Measurements from ENCODE around the gene KRT83. TPM values are rescaled to one million over a fixed set of nuclear protein-coding genes. Genes with fewer than 3 reads are reported as not detected.

The KRT83 gene
- total and polyA plus RNA-seq, 2 donors (not counting 1 experiment from before 2014, with no cell fraction given) = not detected

GRCh38 chr12:52363111-52363679, 42.0 kb upstream of the KRT83 start:
- peaks cover 0 to 10% (median 0%) of the 10 kb centered on the region in 4 experiments for H3K27me3 ChIP-seq (replicated peaks in 1 of 4; ENCODE audit: control extremely low read depth in 1 of 4, control insufficient read depth in 3 of 4, insufficient read depth in 4 of 4, low read length in 3 of 4)
- ChIA-PET CTCF (no interaction called here), POLR2A (no interaction called here)
- WGBS (ENCODE audit: insufficient coverage) = 97% methylated on average over 11 of the region's 12 CpGs
- no peak overlapping the region for H2AFZ ChIP-seq (ENCODE audit: insufficient read depth, low read depth, low read length, poor library complexity, severe bottlenecking)
- H3K9ac ChIP-seq (ENCODE audit: low read length) = no peak overlapping the region
- Mint-ChIP-seq H3K9me3 (ENCODE audit: insufficient read depth) (no peaks in the 10 kb centered on the region), H3K4me3 (no peak overlapping the region), H3K27ac (no peak overlapping the region), H3K27me3 (peaks cover 8% of the 10 kb centered on the region), H3K4me1 (peaks cover 17% of the 10 kb centered on the region)
- H3K9me3 ChIP-seq (ENCODE audit: control extremely low read depth in 1 of 3, control insufficient read depth in 2 of 3, insufficient read depth in 1 of 3, low read length in 2 of 3) = no peaks in the 10 kb centered on the region
- no peak for TF ChIP-seq EZH2 (IDR thresholded peaks at IDR 0.05; ENCODE audit: borderline replicate concordance, insufficient read depth, low read depth, low read length, poor library complexity, severe bottlenecking)
- TF ChIP-seq, protein P1, sequence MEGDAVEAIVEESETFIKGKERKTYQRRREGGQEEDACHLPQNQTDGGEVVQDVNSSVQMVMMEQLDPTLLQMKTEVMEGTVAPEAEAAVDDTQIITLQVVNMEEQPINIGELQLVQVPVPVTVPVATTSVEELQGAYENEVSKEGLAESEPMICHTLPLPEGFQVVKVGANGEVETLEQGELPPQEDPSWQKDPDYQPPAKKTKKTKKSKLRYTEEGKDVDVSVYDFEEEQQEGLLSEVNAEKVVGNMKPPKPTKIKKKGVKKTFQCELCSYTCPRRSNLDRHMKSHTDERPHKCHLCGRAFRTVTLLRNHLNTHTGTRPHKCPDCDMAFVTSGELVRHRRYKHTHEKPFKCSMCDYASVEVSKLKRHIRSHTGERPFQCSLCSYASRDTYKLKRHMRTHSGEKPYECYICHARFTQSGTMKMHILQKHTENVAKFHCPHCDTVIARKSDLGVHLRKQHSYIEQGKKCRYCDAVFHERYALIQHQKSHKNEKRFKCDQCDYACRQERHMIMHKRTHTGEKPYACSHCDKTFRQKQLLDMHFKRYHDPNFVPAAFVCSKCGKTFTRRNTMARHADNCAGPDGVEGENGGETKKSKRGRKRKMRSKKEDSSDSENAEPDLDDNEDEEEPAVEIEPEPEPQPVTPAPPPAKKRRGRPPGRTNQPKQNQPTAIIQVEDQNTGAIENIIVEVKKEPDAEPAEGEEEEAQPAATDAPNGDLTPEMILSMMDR (IDR thresholded peaks at IDR 0.05) = no peak
- no peak overlapping the region for H3K4me3 ChIP-seq (ENCODE audit: control extremely low read depth in 1 of 5, extremely low read depth in 1 of 5, insufficient read depth in 1 of 5, low read depth in 2 of 5, low read length in 4 of 5)
- H3K4me2 ChIP-seq (replicated peaks; ENCODE audit: low read depth, low read length, poor library complexity, severe bottlenecking) = no peak overlapping the region
- peaks cover 15% of the 10 kb centered on the region in 2 donors for H3K4me1 ChIP-seq (ENCODE audit: control insufficient read depth in 2 of 2, insufficient read depth in 2 of 2, low read length in 2 of 2)
- intact Hi-C loops (cut with micrococcal nuclease) = no loop called here
- H4K20me1 ChIP-seq (ENCODE audit: control insufficient read depth, insufficient read depth, low read length, poor library complexity, severe bottlenecking) = no peaks in the 10 kb centered on the region
- H3K27ac ChIP-seq (ENCODE audit: low read length in 2 of 2) = no peak overlapping the region
- H3K36me3 ChIP-seq (replicated peaks in 1 of 2; ENCODE audit: control extremely low read depth in 1 of 2, control insufficient read depth in 1 of 2, extremely low read depth in 1 of 2, insufficient read depth in 2 of 2, low read length in 1 of 2) = no peaks in the 10 kb centered on the region
- no peak for DNase-seq
- no peak for ATAC-seq (ENCODE audit: low read depth)
- H3K79me2 ChIP-seq (ENCODE audit: control insufficient read depth, insufficient read depth, low read length) = no peaks in the 10 kb centered on the region

- POLR2A ChIA-PET = no interaction called here
- CTCF ChIA-PET = interaction anchor here (0.9 kb wide), 1 partner anchor 8 kb away, joined by 3 read pairs; no protein-coding TSS in a partner anchor
These were observed 41.0 kb upstream of the KRT83 start for GRCh38 chr12:52362118-52362726.

More at GRCh38 chr12:52362118-52362726, 41.0 kb upstream of the KRT83 start:
- Histone ChIP-seq H3K4me1 (ENCODE audit: control insufficient read depth in 2 of 2, insufficient read depth in 2 of 2, low read length in 2 of 2) (peaks cover 20 to 21% of the 10 kb centered on the region in 2 donors), H3K27me3 (replicated peaks in 1 of 4; ENCODE audit: control extremely low read depth in 1 of 4, control insufficient read depth in 3 of 4, insufficient read depth in 4 of 4, low read length in 3 of 4) (peaks cover 0 to 5% (median 0%) of the 10 kb centered on the region in 4 experiments), H3K36me3 (replicated peaks in 1 of 2; ENCODE audit: control extremely low read depth in 1 of 2, control insufficient read depth in 1 of 2, extremely low read depth in 1 of 2, insufficient read depth in 2 of 2, low read length in 1 of 2) (no peaks in the 10 kb centered on the region), H2AFZ (ENCODE audit: insufficient read depth, low read depth, low read length, poor library complexity, severe bottlenecking) (no peak overlapping the region), H3K9ac (ENCODE audit: low read length) (no peak overlapping the region), H4K20me1 (ENCODE audit: control insufficient read depth, insufficient read depth, low read length, poor library complexity, severe bottlenecking) (no peaks in the 10 kb centered on the region), H3K9me3 (ENCODE audit: control extremely low read depth in 1 of 3, control insufficient read depth in 2 of 3, insufficient read depth in 1 of 3, low read length in 2 of 3) (no peaks in the 10 kb centered on the region), H3K4me2 (replicated peaks; ENCODE audit: low read depth, low read length, poor library complexity, severe bottlenecking) (no peak overlapping the region), H3K27ac (ENCODE audit: low read length in 2 of 2) (no peak overlapping the region), H3K4me3 (ENCODE audit: control extremely low read depth in 1 of 5, extremely low read depth in 1 of 5, insufficient read depth in 1 of 5, low read depth in 2 of 5, low read length in 4 of 5) (no peak overlapping the region), H3K79me2 (ENCODE audit: control insufficient read depth, insufficient read depth, low read length) (no peaks in the 10 kb centered on the region)
- no peak for ATAC-seq (ENCODE audit: low read depth)
- TF ChIP-seq, protein P1 (IDR thresholded peaks at IDR 0.05) = no peak
- TF ChIP-seq EZH2 (IDR thresholded peaks at IDR 0.05; ENCODE audit: borderline replicate concordance, insufficient read depth, low read depth, low read length, poor library complexity, severe bottlenecking) = no peak
- DNase-seq = no peak
- 87% methylated on average over 10 of the region's 11 CpGs for WGBS (ENCODE audit: insufficient coverage)
- peaks cover 26% of the 10 kb centered on the region for H3K4me1 Mint-ChIP-seq
- H3K27ac Mint-ChIP-seq = no peak overlapping the region
- intact Hi-C loops (cut with micrococcal nuclease) = no loop called here
- H3K27me3 Mint-ChIP-seq = peaks cover 8% of the 10 kb centered on the region
- H3K9me3 Mint-ChIP-seq (ENCODE audit: insufficient read depth) = no peaks in the 10 kb centered on the region
- no peak overlapping the region for H3K4me3 Mint-ChIP-seq
